HG03565 (cell line): Measurements from ENCODE around the gene IL12A.

Experiments used
- ATAC-seq: cut with Tn5 transposase; IDR thresholded peaks from one replicate; pipeline ENCODE4 v1.9.1; 2021; ENCODE audit warnings: mild to moderate bottlenecking, moderate library complexity; ENCODE audit not compliant: unreplicated experiment

The IL12A gene

GRCh38 chr3:159989973-159990846 lies 1.6 kb downstream of the IL12A start:
- no peak for ATAC-seq

GRCh38 chr3:159991591-159991990 lies 3.0 kb downstream of the IL12A start:
- ATAC-seq, result no peak

GRCh38 chr3:159992589-159992988 lies 4.0 kb downstream of the IL12A start:
- no peak for ATAC-seq

- ATAC-seq, result no peak
Measured at GRCh38 chr3:159994182-159994581, 5.5 kb downstream of the IL12A start.

GRCh38 chr3:159995091-159995490 lies 6.5 kb downstream of the IL12A start:
- ATAC-seq, result no peak

- no peak for ATAC-seq
Measured at GRCh38 chr3:159996018-159996417, 7.4 kb downstream of the IL12A start.

GRCh38 chr3:159996959-159997358 lies 8.3 kb downstream of the IL12A start:
- no peak for ATAC-seq

- ATAC-seq, result no peak
Measured at GRCh38 chr3:160001148-160001760, 12.6 kb downstream of the IL12A start.

GRCh38 chr3:160001850-160002623 lies 13.4 kb downstream of the IL12A start:
- no peak for ATAC-seq

GRCh38 chr3:160003520-160004128 lies 15.0 kb downstream of the IL12A start:
- ATAC-seq, result peak; percentile 79

- ATAC-seq, result no peak
Measured at GRCh38 chr3:160005004-160005403, 16.4 kb downstream of the IL12A start.

- peak; percentile 33 for ATAC-seq
Measured at GRCh38 chr3:160006282-160007163, 17.9 kb downstream of the IL12A start.

- no peak for ATAC-seq
Measured at GRCh38 chr3:160008961-160009360, 20.3 kb downstream of the IL12A start.

- ATAC-seq, result no peak
Measured at GRCh38 chr3:160009525-160009924, 20.9 kb downstream of the IL12A start.

GRCh38 chr3:160010578-160010977 lies 21.9 kb downstream of the IL12A start:
- peak; percentile 57 for ATAC-seq

GRCh38 chr3:160012108-160012507 lies 23.5 kb downstream of the IL12A start:
- peak; percentile 80 for ATAC-seq

GRCh38 chr3:160016972-160017371 lies 28.3 kb downstream of the IL12A start:
- no peak for ATAC-seq

GRCh38 chr3:160018959-160019358 lies 30.3 kb downstream of the IL12A start:
- no peak for ATAC-seq

- no peak for ATAC-seq
Measured at GRCh38 chr3:160020057-160020711, 31.5 kb downstream of the IL12A start.

- no peak for ATAC-seq
Measured at GRCh38 chr3:160022068-160022467, 33.4 kb downstream of the IL12A start.
